SU-DHL-6 (cell line): ENCODE results near the gene CNIH2.

Source experiments
- H2AFZ ChIP-seq: fragments of 200-600 bp; sonication (generic); 2 replicates; pipeline ENCODE4 v1.6.1; 2014; ENCODE audit warnings: low read depth, mild to moderate bottlenecking, moderate library complexity, mixed read lengths, antibody characterized with exemption, low read length; ENCODE audit not compliant: severe bottlenecking
- H3F3A ChIP-seq: fragments of 200-600 bp; shearing (Covaris generic); 2 replicates; pipeline ENCODE4 v1.6.0; 2016; ENCODE audit warnings: antibody characterized with exemption, mild to moderate bottlenecking; ENCODE audit not compliant: insufficient read depth
- H3K27ac ChIP-seq: fragments of 200-600 bp; sonication (generic); 2 replicates; pipeline ENCODE4 v1.5.1; 2016; ENCODE audit warnings: low read depth, mild to moderate bottlenecking, low read length, moderate library complexity, mixed read lengths
- H3K27me3 ChIP-seq: fragments of 200-600 bp; sonication (generic), shearing (Covaris generic); 2 replicates; pipeline ENCODE4 v1.6.0; 2014; ENCODE audit warnings: mild to moderate bottlenecking, low read length
- H3K36me3 ChIP-seq: fragments of 200-600 bp; sonication (generic); 2 replicates; pipeline ENCODE4 v1.6.1; 2014; ENCODE audit warnings: mild to moderate bottlenecking, low read length, mixed read lengths
- H3K4me2 ChIP-seq: fragments of 300-600, 200-600 bp; shearing (Covaris generic), sonication (generic); 2 replicates; pipeline ENCODE4 v1.6.0; 2014; ENCODE audit warnings: low read length, low read depth, mild to moderate bottlenecking; ENCODE audit not compliant: poor library complexity, severe bottlenecking
- H3K4me3 ChIP-seq: fragments of 200-600 bp; sonication (generic); 2 replicates; pipeline ENCODE4 v1.5.1; 2014; ENCODE audit warnings: antibody characterized with exemption, low read length, mild to moderate bottlenecking, mixed read lengths; ENCODE audit not compliant: insufficient read depth, poor library complexity, severe bottlenecking
- H3K79me2 ChIP-seq: fragments of 200-600 bp; sonication (generic); 2 replicates; pipeline ENCODE4 v1.6.1; 2014; ENCODE audit warnings: mild to moderate bottlenecking, low read length, moderate library complexity; ENCODE audit not compliant: insufficient read depth
- H3K9ac ChIP-seq: fragments of 200-600 bp; sonication (generic); 2 replicates; pipeline ENCODE4 v1.7.0; 2014; ENCODE audit warnings: mild to moderate bottlenecking, low read length
- H3K9me2 ChIP-seq: fragments of 200-600 bp; sonication (generic); replicated peaks from 2 replicates; pipeline ENCODE4 v1.6.1; 2014; ENCODE audit warnings: low read length; ENCODE audit not compliant: insufficient read depth
- H3K9me3 ChIP-seq: fragments of 200-600 bp; sonication (generic); 2 replicates; pipeline ENCODE4 v1.6.1; 2014; ENCODE audit warnings: low read length, mixed read lengths; ENCODE audit not compliant: insufficient read depth
- H4K20me1 ChIP-seq: fragments of 200-600 bp; sonication (generic); 2 replicates; pipeline ENCODE4 v1.6.1; 2014; ENCODE audit warnings: low read depth, mild to moderate bottlenecking, antibody characterized with exemption, low read length, moderate library complexity, mixed read lengths
- EZH2phosphoT487 ChIP-seq: fragments of 200-600 bp; sonication (generic), shearing (Covaris generic); conservative IDR thresholded peaks from 2 replicates; pipeline ENCODE4 v1.6.1; 2018; ENCODE audit warnings: mild to moderate bottlenecking, antibody characterized with exemption, low read length, moderate library complexity, mixed read lengths
- TF ChIP-seq, protein P1 (sequence below): fragments of 200-600 bp; sonication (generic); IDR thresholded peaks from one replicate; pipeline ENCODE4 v1.5.1; 2017; ENCODE audit warnings: antibody characterized with exemption, mild to moderate bottlenecking, low read length, moderate library complexity; ENCODE audit not compliant: insufficient read depth, poor library complexity, severe bottlenecking

The CNIH2 gene

GRCh38 chr11:66277471-66278362, at the start of gene CNIH2:
CNIH2 (plus strand) TSS chr11:66278175; CDS start chr11:66278457, 282 bp downstream.
- no peak within 1 kb of the TSS for H3K27ac ChIP-seq
- no peak within 1 kb of the TSS for H3K4me3 ChIP-seq
- H3K9ac ChIP-seq: peak within 1 kb of the TSS; percentile 39; the same call in 1 of the 2 replicates
- no peak within 1 kb of the TSS for H2AFZ ChIP-seq
- no peaks in the 10 kb centered on the region; the same call in 1 of the 2 replicates for H4K20me1 ChIP-seq
- peak within 1 kb of the TSS; percentile 57 for H3K4me2 ChIP-seq
- no peaks in the 10 kb centered on the region for H3K27me3 ChIP-seq
- H3K79me2 ChIP-seq: no peaks in the 10 kb centered on the region
- H3K9me2 ChIP-seq: no peaks in the 10 kb centered on the region
- TF ChIP-seq, protein P1, sequence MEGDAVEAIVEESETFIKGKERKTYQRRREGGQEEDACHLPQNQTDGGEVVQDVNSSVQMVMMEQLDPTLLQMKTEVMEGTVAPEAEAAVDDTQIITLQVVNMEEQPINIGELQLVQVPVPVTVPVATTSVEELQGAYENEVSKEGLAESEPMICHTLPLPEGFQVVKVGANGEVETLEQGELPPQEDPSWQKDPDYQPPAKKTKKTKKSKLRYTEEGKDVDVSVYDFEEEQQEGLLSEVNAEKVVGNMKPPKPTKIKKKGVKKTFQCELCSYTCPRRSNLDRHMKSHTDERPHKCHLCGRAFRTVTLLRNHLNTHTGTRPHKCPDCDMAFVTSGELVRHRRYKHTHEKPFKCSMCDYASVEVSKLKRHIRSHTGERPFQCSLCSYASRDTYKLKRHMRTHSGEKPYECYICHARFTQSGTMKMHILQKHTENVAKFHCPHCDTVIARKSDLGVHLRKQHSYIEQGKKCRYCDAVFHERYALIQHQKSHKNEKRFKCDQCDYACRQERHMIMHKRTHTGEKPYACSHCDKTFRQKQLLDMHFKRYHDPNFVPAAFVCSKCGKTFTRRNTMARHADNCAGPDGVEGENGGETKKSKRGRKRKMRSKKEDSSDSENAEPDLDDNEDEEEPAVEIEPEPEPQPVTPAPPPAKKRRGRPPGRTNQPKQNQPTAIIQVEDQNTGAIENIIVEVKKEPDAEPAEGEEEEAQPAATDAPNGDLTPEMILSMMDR: no peak
- TF ChIP-seq EZH2phosphoT487: no peak
- H3F3A ChIP-seq: peaks cover 5% of the 10 kb centered on the region; the same call in 1 of the 2 replicates
- no peaks in the 10 kb centered on the region for H3K9me3 ChIP-seq
- 0 out of 2 replicates have a peak, but pooled peaks cover 5% of the 10 kb centered on the region for H3K36me3 ChIP-seq

GRCh38 chr11:66228521-66228920, 49.5 kb upstream of the CNIH2 start:
- no peak overlapping the region for H3K4me3 ChIP-seq
- TF ChIP-seq EZH2phosphoT487: no peak
- TF ChIP-seq, protein P1: no peak
- H3K4me2 ChIP-seq: no peak overlapping the region
- H3K27ac ChIP-seq: no peak overlapping the region
- H3K9me3 ChIP-seq: no peaks in the 10 kb centered on the region
- no peaks in the 10 kb centered on the region for H3K79me2 ChIP-seq
- H3K9me2 ChIP-seq: no peaks in the 10 kb centered on the region
- H3K9ac ChIP-seq: no peak overlapping the region
- no peaks in the 10 kb centered on the region for H3K36me3 ChIP-seq
- no peak overlapping the region for H2AFZ ChIP-seq
- H3K27me3 ChIP-seq: no peaks in the 10 kb centered on the region
- H4K20me1 ChIP-seq: no peaks in the 10 kb centered on the region
- no peaks in the 10 kb centered on the region for H3F3A ChIP-seq

DNA sequence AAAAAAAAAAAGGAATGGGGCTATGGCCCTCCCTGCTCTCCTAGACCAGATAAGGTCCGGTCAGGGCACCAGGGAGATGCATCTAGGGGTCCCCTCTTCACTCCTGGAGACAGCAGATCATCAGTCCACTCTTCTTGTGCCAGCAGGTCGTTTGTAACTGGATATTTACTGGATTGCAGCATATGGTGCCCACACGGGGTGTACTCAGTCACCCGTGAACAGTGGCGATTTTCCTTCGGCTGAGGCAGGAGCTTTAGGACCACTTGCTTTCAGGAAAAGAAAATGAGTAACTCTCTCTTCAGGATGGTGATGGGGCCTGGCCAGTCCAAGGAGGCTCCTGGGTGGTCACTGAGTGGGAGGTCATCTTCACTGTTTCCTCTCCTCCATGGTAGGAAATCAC, 47.8 kb upstream of the CNIH2 start:
- Histone ChIP-seq H3K27ac (no peak overlapping the region), H3F3A (no peaks in the 10 kb centered on the region), H3K27me3 (no peaks in the 10 kb centered on the region), H4K20me1 (no peaks in the 10 kb centered on the region), H3K4me3 (no peak overlapping the region), H2AFZ (no peak overlapping the region), H3K9me2 (no peaks in the 10 kb centered on the region), H3K9me3 (no peaks in the 10 kb centered on the region), H3K9ac (no peak overlapping the region), H3K4me2 (no peak overlapping the region), H3K36me3 (no peaks in the 10 kb centered on the region), H3K79me2 (no peaks in the 10 kb centered on the region)
- no peak for TF ChIP-seq EZH2phosphoT487
- TF ChIP-seq, protein P1: no peak
